Measurements from ENCODE around the gene NDRG4. TPM values are rescaled to one million over a fixed set of nuclear protein-coding genes. Genes with fewer than 3 reads are reported as not detected.

NDRG4 gene
- total and polyA plus RNA-seq, 2 of the 13 experiments (the other 11 are each of a cell fraction or from before 2014, with no cell fraction given) = 1.7 to 2.7 TPM

DNA sequence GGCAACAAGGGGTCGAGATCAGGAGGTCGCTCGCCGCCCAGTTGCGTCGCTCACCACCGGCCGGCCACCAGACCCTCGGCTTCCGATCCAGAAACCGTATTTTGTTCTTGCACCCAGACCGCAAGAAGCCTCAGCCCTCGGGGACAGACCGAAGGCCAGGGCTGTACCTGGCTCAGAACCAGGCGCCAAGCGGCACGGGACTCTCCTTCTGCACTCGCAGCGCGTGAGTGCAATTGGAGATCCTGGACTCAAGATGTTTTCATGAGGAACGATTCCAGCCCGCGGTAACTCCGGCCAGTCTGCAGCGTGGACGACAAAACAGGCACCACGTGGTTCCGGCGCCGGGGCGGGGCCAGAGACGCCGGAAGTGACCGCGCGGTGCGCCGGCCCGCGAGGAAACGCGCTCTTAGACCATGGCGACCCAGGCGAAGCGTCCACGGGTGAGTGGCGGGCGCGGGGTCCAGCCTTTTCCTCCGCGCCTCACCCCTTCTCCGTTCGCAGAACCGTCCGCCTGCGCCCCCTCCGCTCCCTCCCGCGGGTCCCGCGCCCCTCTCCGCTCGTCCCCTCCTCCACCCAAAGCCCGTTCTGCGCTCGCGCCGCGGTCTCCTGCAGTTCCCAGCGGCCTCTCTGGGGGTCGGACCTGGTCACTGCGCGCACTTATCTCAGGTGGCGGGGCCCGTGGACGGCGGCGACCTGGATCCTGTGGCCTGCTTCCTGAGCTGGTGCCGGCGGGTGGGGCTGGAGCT lies 15.4 kb downstream of the NDRG4 start, which contains the start of gene SETD6 (continued):
- peak; percentile 72 for TF ChIP-seq SRSF4 (IDR thresholded peaks at IDR 0.05; ENCODE audit: low read depth, low read length, poor library complexity, severe bottlenecking)
- TF ChIP-seq PRPF4 (IDR thresholded peaks at IDR 0.05; ENCODE audit: low read depth, low read length, poor library complexity, severe bottlenecking) = no peak
- TF ChIP-seq KAT2B (IDR thresholded peaks at IDR 0.05; ENCODE audit: borderline replicate concordance, low read depth, low read length) = no peak
- no peak for TF ChIP-seq HMGA1 (CRISPR knock-in tag; conservative IDR thresholded peaks at IDR 0.05)
- TF ChIP-seq SNAI1 (CRISPR knock-in tag; IDR thresholded peaks at IDR 0.05; ENCODE audit: borderline replicate concordance) = no peak
- no peak for TF ChIP-seq FOXP1 (IDR thresholded peaks at IDR 0.05)
- TF ChIP-seq FOXP1 (CRISPR knock-in tag; IDR thresholded peaks at IDR 0.05) = no peak
- no peak for TF ChIP-seq NPAS2 (CRISPR knock-in tag; IDR thresholded peaks at IDR 0.05; ENCODE audit: borderline replicate concordance)
- TF ChIP-seq POLR2G (IDR thresholded peaks at IDR 0.05; ENCODE audit: low read depth, low read length) = peak; percentile 92
- TF ChIP-seq PBX2 (CRISPR knock-in tag; IDR thresholded peaks at IDR 0.05) = no peak
- no peak for TF ChIP-seq RBAK (CRISPR knock-in tag; IDR thresholded peaks at IDR 0.05)
- peak; percentile 100 for TF ChIP-seq MAX (IDR thresholded peaks at IDR 0.05)
- peak; percentile 30; the same call in 1 of the 2 replicates for TF ChIP-seq ZNF556 (CRISPR knock-in tag; IDR thresholded peaks at IDR 0.05; ENCODE audit: borderline replicate concordance)
- TF ChIP-seq REST (IDR thresholded peaks at IDR 0.05; ENCODE audit: borderline replicate concordance in 1 of 2, low read depth in 1 of 2, low read length in 2 of 2) = peak in 1 of 2 experiments; percentile 26; a peak in 2 of 4 replicates
- peak; percentile 72 for TF ChIP-seq ZNF746 (CRISPR knock-in tag; IDR thresholded peaks at IDR 0.05)
- peak; percentile 93 for TF ChIP-seq MEF2D (CRISPR knock-in tag; IDR thresholded peaks at IDR 0.05)
- peak; percentile 50; the same call in 1 of the 2 replicates for TF ChIP-seq GATAD2A (CRISPR knock-in tag; IDR thresholded peaks at IDR 0.05)
- peak; percentile 72; the same call in 1 of the 2 replicates for TF ChIP-seq ZNF790 (CRISPR knock-in tag; IDR thresholded peaks at IDR 0.05; ENCODE audit: borderline replicate concordance)
- TF ChIP-seq ZNF670 (CRISPR knock-in tag; IDR thresholded peaks at IDR 0.05; ENCODE audit: borderline replicate concordance) = peak; percentile 24
- no peak for TF ChIP-seq NCOR1 (IDR thresholded peaks at IDR 0.05; ENCODE audit: borderline replicate concordance, low read length)
- no peak for TF ChIP-seq AGO2 (optimal IDR thresholded peaks at IDR 0.05; ENCODE audit: low read depth, low read length)
- TF ChIP-seq ZNF230 (CRISPR knock-in tag; IDR thresholded peaks at IDR 0.05) = peak; percentile 98
- TF ChIP-seq ZMYM3 (CRISPR knock-in tag; IDR thresholded peaks at IDR 0.05) = peak; percentile 51; the same call in 1 of the 2 replicates
- TF ChIP-seq KDM5B (CRISPR knock-in tag; IDR thresholded peaks at IDR 0.05; ENCODE audit: borderline replicate concordance) = peak; percentile 99
